HCEC 1CT (cell line): ENCODE results near the gene NHLRC4.

Source experiments
- DNase-seq: peaks from one replicate; pipeline ENCODE4 v3.0.0-alpha.2; 2017

The NHLRC4 gene

GRCh38 chr16:568401-569258 lies 1.8 kb downstream of the NHLRC4 start:
- no peak for DNase-seq

- DNase-seq = peak; percentile 47
Measured at GRCh38 chr16:569445-570254, 2.8 kb downstream of the NHLRC4 start, which contains the start of gene PIGQ. Gene PIGQ, plus strand, starts transcription at chr16:569968. Its CDS starts 4,107 bp downstream, at chr16:574075.

GRCh38 chr16:572865-573650 lies 6.3 kb downstream of the NHLRC4 start:
- DNase-seq = no peak

- no peak for DNase-seq
Measured at GRCh38 chr16:574021-574760, 7.4 kb downstream of the NHLRC4 start.

GRCh38 chr16:575354-576196 lies 8.8 kb downstream of the NHLRC4 start:
- DNase-seq = no peak

GRCh38 chr16:576197-576822 lies 9.5 kb downstream of the NHLRC4 start:
- no peak for DNase-seq

- no peak for DNase-seq
Measured at GRCh38 chr16:576823-577201, 10.0 kb downstream of the NHLRC4 start.

GRCh38 chr16:577796-578195 lies 11.0 kb downstream of the NHLRC4 start:
- no peak for DNase-seq

- DNase-seq = no peak
Measured at GRCh38 chr16:578232-578869, 11.5 kb downstream of the NHLRC4 start.

GRCh38 chr16:578870-579405 lies 12.1 kb downstream of the NHLRC4 start:
- DNase-seq = no peak

- DNase-seq = no peak
Measured at GRCh38 chr16:580141-580945, 13.5 kb downstream of the NHLRC4 start.

- DNase-seq = no peak
Measured at GRCh38 chr16:580946-581498, 14.2 kb downstream of the NHLRC4 start.

GRCh38 chr16:582218-582613 lies 15.4 kb downstream of the NHLRC4 start:
- DNase-seq = no peak

GRCh38 chr16:582614-583331 lies 16.0 kb downstream of the NHLRC4 start:
- DNase-seq = no peak

- no peak for DNase-seq
Measured at GRCh38 chr16:583470-583814, 16.6 kb downstream of the NHLRC4 start.

- DNase-seq = no peak
Measured at GRCh38 chr16:583815-584591, 17.2 kb downstream of the NHLRC4 start.

GRCh38 chr16:585351-585750 lies 18.5 kb downstream of the NHLRC4 start:
- DNase-seq = no peak
